ENCODE data around the gene RNF6. TPM values are rescaled to one million over a fixed set of nuclear protein-coding genes. Genes with fewer than 3 reads are reported as not detected.

Gene RNF6
- total RNA-seq, 6 experiments from 2014 or later, result 8.2 to 17.3 (median 11.3) TPM

- Histone ChIP-seq H3K27me3 (no peaks in the 10 kb centered on the region), H3K9me3 (no peaks in the 10 kb centered on the region), H3K4me3 (no peak overlapping the region), H3K4me1 (no peaks in the 10 kb centered on the region), H3K36me3 (no peaks in the 10 kb centered on the region), H3K27ac (no peak overlapping the region)
- intact Hi-C loops (cut with DNase I), result loop anchor here (5.0 to 10.0 kb wide), 3 partner anchors 305 to 515 kb away; no protein-coding TSS in a partner anchor
- DNase-seq (no peak), ATAC-seq (no peak)
- no peak for TF ChIP-seq POLR2A (IDR thresholded peaks at IDR 0.05)
- no peak for TF ChIP-seq CTCF (IDR thresholded peaks at IDR 0.05)
- 33% methylated on average over 1 of the region's 2 CpGs for WGBS (ENCODE audit: insufficient coverage, low coverage, low lambda C conversion rate, missing lambda C conversion rate)
Measured at GRCh38 chr13:26179344-26179743, 42.8 kb downstream of the RNF6 start.

- intact Hi-C loops (cut with DNase I), result no loop called here
- ATAC-seq (no peak), DNase-seq (no peak)
- Histone ChIP-seq H3K9me3 (no peaks in the 10 kb centered on the region), H3K36me3 (no peaks in the 10 kb centered on the region), H3K4me3 (no peak overlapping the region), H3K27me3 (no peaks in the 10 kb centered on the region), H3K27ac (no peak overlapping the region), H3K4me1 (no peaks in the 10 kb centered on the region)
- no peak for TF ChIP-seq CTCF (IDR thresholded peaks at IDR 0.05)
- 73% methylated on average over 3 of the region's 3 CpGs for WGBS (ENCODE audit: insufficient coverage, low coverage, low lambda C conversion rate, missing lambda C conversion rate)
Measured at GRCh38 chr13:26168835-26169234, 53.3 kb downstream of the RNF6 start.

GRCh38 chr13:26168237-26168814, 53.8 kb downstream of the RNF6 start:
- Histone ChIP-seq H3K36me3 (no peaks in the 10 kb centered on the region), H3K9me3 (no peaks in the 10 kb centered on the region), H3K27ac (no peak overlapping the region), H3K27me3 (no peaks in the 10 kb centered on the region), H3K4me3 (no peak overlapping the region), H3K4me1 (no peaks in the 10 kb centered on the region)
- TF ChIP-seq POLR2A (IDR thresholded peaks at IDR 0.05), result no peak
- TF ChIP-seq CTCF (IDR thresholded peaks at IDR 0.05), result no peak
- intact Hi-C loops (cut with DNase I), result no loop called here
- WGBS (ENCODE audit: insufficient coverage, low coverage, low lambda C conversion rate, missing lambda C conversion rate), result 44% methylated on average over 6 of the region's 6 CpGs
- ATAC-seq, result no peak
- DNase-seq, result no peak

- no peak for TF ChIP-seq POLR2A (IDR thresholded peaks at IDR 0.05)
- TF ChIP-seq CTCF (IDR thresholded peaks at IDR 0.05), result no peak
- ATAC-seq, result no peak
- Histone ChIP-seq H3K27me3 (no peaks in the 10 kb centered on the region), H3K9me3 (no peaks in the 10 kb centered on the region), H3K4me3 (no peak overlapping the region), H3K4me1 (no peaks in the 10 kb centered on the region), H3K27ac (no peak overlapping the region), H3K36me3 (no peaks in the 10 kb centered on the region)
- whole genome bisulfite sequencing (ENCODE audit: insufficient coverage, low coverage, low lambda C conversion rate, missing lambda C conversion rate), result 74% methylated on average over 3 of the region's 3 CpGs
- intact Hi-C loops (cut with DNase I), result no loop called here
- no peak for DNase-seq
Measured at GRCh38 chr13:26163812-26164211, 58.3 kb downstream of the RNF6 start.

Other genes with a start within 250 kb of the RNF6 start
- gene SHISA2, start 170.3 kb downstream of the RNF6 start, total RNA-seq, result under 1 TPM in 2 of 6 experiments, not detected in 4; 0.07 to 0.12 TPM
- 10 to 100 TPM in 1 of 6 experiments, 1 to 10 TPM in 5; 6.2 to 10.5 (median 7.7) TPM for gene CDK8, start 31.8 kb upstream of the RNF6 start, total RNA-seq

Measured in right lobe of liver (tissue), 6 donors.